22Rv1 (cell line): ENCODE data around the gene GATAD2B.

ENCODE experiments used
- ZFX ChIP-seq: fragments of 450-650 bp; IDR thresholded peaks from 2 replicates; pipeline ENCODE4 v1.6.1; 2017; ENCODE audit warnings: antibody characterized with exemption, borderline replicate concordance
- TF ChIP-seq, protein P1 (sequence below): fragments of 450-650 bp; IDR thresholded peaks from 2 replicates; pipeline ENCODE4 v1.5.1; 2017; ENCODE audit warnings: mild to moderate bottlenecking

DNA sequence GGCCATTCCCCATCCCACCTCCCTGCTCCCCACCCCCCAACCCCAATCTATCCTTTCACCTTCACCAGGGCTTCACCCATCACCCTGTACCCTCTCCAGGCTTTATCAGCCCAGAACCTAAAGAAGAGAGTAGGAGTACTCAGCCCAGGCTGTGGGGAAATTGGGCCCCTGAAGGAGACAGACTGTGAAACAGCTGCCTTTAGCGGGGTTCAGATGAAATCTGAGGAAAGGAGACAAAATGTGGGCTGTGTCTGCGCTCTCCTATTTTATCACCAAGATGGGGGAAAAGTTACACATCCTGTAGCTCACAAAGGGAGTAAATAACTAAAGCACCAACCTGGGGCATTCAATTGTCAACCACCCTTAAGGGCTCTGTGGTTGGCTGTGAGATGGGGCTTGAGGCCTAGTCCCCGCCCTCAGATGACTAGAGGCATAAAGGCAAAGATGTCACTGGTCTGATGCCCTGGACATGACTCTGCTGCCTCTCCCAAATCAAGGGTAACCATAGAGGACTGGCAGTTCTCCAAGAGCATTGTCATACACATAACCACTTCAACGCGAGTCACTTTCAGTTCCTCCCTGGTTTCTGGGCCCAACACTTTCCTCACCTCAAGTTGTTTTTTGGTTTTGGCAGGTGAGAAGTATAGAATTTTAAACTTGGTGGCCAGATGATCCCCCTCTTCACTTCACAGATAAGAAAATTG is 117.6 kb downstream of the GATAD2B start:
- TF ChIP-seq, protein P1, sequence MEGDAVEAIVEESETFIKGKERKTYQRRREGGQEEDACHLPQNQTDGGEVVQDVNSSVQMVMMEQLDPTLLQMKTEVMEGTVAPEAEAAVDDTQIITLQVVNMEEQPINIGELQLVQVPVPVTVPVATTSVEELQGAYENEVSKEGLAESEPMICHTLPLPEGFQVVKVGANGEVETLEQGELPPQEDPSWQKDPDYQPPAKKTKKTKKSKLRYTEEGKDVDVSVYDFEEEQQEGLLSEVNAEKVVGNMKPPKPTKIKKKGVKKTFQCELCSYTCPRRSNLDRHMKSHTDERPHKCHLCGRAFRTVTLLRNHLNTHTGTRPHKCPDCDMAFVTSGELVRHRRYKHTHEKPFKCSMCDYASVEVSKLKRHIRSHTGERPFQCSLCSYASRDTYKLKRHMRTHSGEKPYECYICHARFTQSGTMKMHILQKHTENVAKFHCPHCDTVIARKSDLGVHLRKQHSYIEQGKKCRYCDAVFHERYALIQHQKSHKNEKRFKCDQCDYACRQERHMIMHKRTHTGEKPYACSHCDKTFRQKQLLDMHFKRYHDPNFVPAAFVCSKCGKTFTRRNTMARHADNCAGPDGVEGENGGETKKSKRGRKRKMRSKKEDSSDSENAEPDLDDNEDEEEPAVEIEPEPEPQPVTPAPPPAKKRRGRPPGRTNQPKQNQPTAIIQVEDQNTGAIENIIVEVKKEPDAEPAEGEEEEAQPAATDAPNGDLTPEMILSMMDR: no peak
- TF ChIP-seq ZFX: no peak
